Upper lobe of left lung (tissue), 4 donors: ENCODE data around the gene RDH12.

Source experiments
- EP300 ChIP-seq, 4 donors: sonication (generic); formaldehyde crosslinking; IDR thresholded peaks; one replicate each; pipeline ENCODE4 v1.5.1; 2017; ENCODE audit warnings: antibody characterized with exemption in 4 of 4, control low read depth in 2 of 4
- POLR2A ChIP-seq, 4 donors: fragments of 450-650 bp; IDR thresholded peaks; one replicate each; pipeline ENCODE4 v1.5.1; 2016 to 2017; ENCODE audit warnings: antibody characterized with exemption in 4 of 4, mild to moderate bottlenecking in 2 of 4
- POLR2AphosphoS5 ChIP-seq, 2 donors: sonication (generic); formaldehyde crosslinking; IDR thresholded peaks; one replicate each; pipeline ENCODE4 v1.5.1; 2017; ENCODE audit warnings: antibody characterized with exemption in 2 of 2
- TF ChIP-seq, protein P1 (sequence below), 6 experiments: fragments of 450-650 bp in 4 of 6; fragments of 200-600 bp in 2 of 6; sonication (generic) in 2 of 6; IDR thresholded peaks; one replicate each; pipeline ENCODE4 v1.5.1; 2016 to 2019; ENCODE audit warnings: antibody characterized with exemption in 6 of 6

- TF ChIP-seq POLR2AphosphoS5 (IDR thresholded peaks at IDR 0.05): no peak
- TF ChIP-seq, protein P1, sequence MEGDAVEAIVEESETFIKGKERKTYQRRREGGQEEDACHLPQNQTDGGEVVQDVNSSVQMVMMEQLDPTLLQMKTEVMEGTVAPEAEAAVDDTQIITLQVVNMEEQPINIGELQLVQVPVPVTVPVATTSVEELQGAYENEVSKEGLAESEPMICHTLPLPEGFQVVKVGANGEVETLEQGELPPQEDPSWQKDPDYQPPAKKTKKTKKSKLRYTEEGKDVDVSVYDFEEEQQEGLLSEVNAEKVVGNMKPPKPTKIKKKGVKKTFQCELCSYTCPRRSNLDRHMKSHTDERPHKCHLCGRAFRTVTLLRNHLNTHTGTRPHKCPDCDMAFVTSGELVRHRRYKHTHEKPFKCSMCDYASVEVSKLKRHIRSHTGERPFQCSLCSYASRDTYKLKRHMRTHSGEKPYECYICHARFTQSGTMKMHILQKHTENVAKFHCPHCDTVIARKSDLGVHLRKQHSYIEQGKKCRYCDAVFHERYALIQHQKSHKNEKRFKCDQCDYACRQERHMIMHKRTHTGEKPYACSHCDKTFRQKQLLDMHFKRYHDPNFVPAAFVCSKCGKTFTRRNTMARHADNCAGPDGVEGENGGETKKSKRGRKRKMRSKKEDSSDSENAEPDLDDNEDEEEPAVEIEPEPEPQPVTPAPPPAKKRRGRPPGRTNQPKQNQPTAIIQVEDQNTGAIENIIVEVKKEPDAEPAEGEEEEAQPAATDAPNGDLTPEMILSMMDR (IDR thresholded peaks at IDR 0.05): no peak
- no peak for TF ChIP-seq POLR2A (IDR thresholded peaks at IDR 0.05)
- TF ChIP-seq EP300 (IDR thresholded peaks at IDR 0.05): no peak
These were observed 26.6 kb downstream of the RDH12 start for GRCh38 chr14:67728258-67728657.
